ENCODE measurements around the gene EPSTI1.
"Not testable (repeated sequence)": the region's sequence is repeated elsewhere in the genome, so short reads cannot be mapped to it uniquely, and the experiment has no call there.

Gene EPSTI1

DNA sequence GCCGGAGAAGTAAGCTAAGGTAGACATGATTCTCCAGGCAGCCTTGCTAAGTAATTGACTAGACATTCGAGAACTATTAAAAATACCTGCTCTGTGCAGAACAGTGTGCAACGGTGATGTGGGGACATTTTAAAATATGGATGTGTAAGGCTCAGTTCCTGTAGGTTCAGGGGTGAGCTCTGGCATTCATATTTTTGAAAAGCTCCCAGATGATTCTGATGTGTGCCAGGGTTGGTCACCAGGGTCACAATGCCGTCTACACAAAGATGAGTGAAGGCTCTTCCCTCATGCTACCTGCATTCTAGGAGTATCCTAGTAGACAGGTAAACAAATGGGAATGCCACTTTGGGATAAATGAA lies 702 bp upstream of the EPSTI1 start:
- TF ChIP-seq TOX (CRISPR knock-in tag; IDR thresholded peaks at IDR 0.05; ENCODE audit: borderline replicate concordance) = no peak
- TF ChIP-seq POU6F1 (CRISPR knock-in tag; IDR thresholded peaks at IDR 0.05; ENCODE audit: borderline replicate concordance, low read depth) = no peak
- TF ChIP-seq CSDC2 (CRISPR knock-in tag; IDR thresholded peaks at IDR 0.05) = no peak
- no peak for TF ChIP-seq SNAI2 (CRISPR knock-in tag; IDR thresholded peaks at IDR 0.05)
- TF ChIP-seq ISL1 (CRISPR knock-in tag; IDR thresholded peaks at IDR 0.05) = no peak
- no peak for TF ChIP-seq ZNF565 (CRISPR knock-in tag; conservative IDR thresholded peaks at IDR 0.05; ENCODE audit: low read depth)
- no peak for TF ChIP-seq CSRNP3 (CRISPR knock-in tag; IDR thresholded peaks at IDR 0.05)
- TF ChIP-seq TCF4 (CRISPR knock-in tag; IDR thresholded peaks at IDR 0.05; ENCODE audit: borderline replicate concordance) = no peak
- no peak for TF ChIP-seq CREB5 (CRISPR knock-in tag; IDR thresholded peaks at IDR 0.05; ENCODE audit: low read depth)
- no peak for TF ChIP-seq ZFP30 (CRISPR knock-in tag; IDR thresholded peaks at IDR 0.05)
- TF ChIP-seq ZC3H10 (CRISPR knock-in tag; IDR thresholded peaks at IDR 0.05) = no peak
- TF ChIP-seq GLIS3 (CRISPR knock-in tag; IDR thresholded peaks at IDR 0.05) = no peak
- no peak for ATAC-seq

- not testable (repeated sequence) for ATAC-seq
Observed at GRCh38 chr13:42991233-42991897, 676 bp downstream of the EPSTI1 start.

DNA sequence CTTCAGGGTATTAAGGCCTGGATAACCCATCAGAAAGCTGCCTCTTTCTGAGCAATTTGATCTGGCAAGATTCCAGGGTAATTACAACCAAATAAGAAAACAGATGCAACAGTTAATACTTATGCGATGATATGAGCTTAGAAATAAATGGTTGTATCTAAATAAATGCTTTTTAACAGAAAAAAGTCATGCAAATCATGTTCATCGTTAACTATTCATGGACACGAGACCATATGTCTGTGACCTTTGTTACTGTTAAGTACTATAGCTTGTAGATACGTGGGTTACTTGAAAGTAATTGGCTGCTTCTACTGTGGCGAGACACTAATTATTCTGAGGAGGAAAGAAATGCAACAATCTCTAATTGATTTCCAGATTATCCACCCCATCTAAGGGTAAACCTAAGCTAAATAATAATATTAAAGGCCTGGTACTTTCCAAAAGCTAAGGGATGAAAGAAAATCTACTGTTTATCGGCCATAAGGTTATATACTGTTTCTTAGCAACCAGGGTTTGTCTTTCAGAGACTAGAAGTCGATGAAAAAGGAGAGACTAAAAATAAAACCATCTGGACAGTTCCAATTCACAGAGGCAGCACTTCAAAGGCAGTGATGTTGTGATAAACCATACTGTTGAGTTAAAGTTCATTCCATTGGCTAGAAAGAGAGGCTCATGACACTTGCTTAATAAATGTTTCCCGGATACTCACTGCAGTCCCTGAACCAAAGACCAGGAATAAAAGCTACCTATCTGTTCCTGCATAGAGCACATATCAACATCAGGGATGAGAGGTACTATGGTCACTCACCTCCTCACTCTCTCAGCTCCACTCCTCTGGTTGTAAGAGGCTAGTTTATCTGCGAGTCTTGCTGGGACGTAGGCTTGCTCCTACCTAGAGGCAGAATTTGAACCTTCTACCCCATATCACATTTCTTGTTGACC lies 1.5 kb downstream of the EPSTI1 start:
- TF ChIP-seq ZC3H10 (CRISPR knock-in tag; IDR thresholded peaks at IDR 0.05) = no peak
- TF ChIP-seq CSDC2 (CRISPR knock-in tag; IDR thresholded peaks at IDR 0.05) = no peak
- no peak for TF ChIP-seq CSRNP3 (CRISPR knock-in tag; IDR thresholded peaks at IDR 0.05)
- TF ChIP-seq, protein P1, sequence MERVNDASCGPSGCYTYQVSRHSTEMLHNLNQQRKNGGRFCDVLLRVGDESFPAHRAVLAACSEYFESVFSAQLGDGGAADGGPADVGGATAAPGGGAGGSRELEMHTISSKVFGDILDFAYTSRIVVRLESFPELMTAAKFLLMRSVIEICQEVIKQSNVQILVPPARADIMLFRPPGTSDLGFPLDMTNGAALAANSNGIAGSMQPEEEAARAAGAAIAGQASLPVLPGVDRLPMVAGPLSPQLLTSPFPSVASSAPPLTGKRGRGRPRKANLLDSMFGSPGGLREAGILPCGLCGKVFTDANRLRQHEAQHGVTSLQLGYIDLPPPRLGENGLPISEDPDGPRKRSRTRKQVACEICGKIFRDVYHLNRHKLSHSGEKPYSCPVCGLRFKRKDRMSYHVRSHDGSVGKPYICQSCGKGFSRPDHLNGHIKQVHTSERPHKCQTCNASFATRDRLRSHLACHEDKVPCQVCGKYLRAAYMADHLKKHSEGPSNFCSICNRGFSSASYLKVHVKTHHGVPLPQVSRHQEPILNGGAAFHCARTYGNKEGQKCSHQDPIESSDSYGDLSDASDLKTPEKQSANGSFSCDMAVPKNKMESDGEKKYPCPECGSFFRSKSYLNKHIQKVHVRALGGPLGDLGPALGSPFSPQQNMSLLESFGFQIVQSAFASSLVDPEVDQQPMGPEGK (CRISPR knock-in tag; IDR thresholded peaks at IDR 0.05; ENCODE audit: borderline replicate concordance) = no peak
- no peak for TF ChIP-seq ESRRG (CRISPR knock-in tag; IDR thresholded peaks at IDR 0.05)
- TF ChIP-seq CREB5 (CRISPR knock-in tag; IDR thresholded peaks at IDR 0.05; ENCODE audit: low read depth) = no peak
- no peak for TF ChIP-seq ZFP30 (CRISPR knock-in tag; IDR thresholded peaks at IDR 0.05)
- no peak for TF ChIP-seq TCF4 (CRISPR knock-in tag; IDR thresholded peaks at IDR 0.05; ENCODE audit: borderline replicate concordance)
- TF ChIP-seq SNAI2 (CRISPR knock-in tag; IDR thresholded peaks at IDR 0.05) = no peak
- no peak for TF ChIP-seq ZNF8 (CRISPR knock-in tag; IDR thresholded peaks at IDR 0.05)
- TF ChIP-seq RARB (CRISPR knock-in tag; IDR thresholded peaks at IDR 0.05) = no peak
- TF ChIP-seq PPARA (CRISPR knock-in tag; IDR thresholded peaks at IDR 0.05; ENCODE audit: borderline replicate concordance) = no peak
- no peak for TF ChIP-seq ARNTL (CRISPR knock-in tag; IDR thresholded peaks at IDR 0.05; ENCODE audit: borderline replicate concordance, low read depth)
- no peak for TF ChIP-seq BACH2 (CRISPR knock-in tag; IDR thresholded peaks at IDR 0.05; ENCODE audit: borderline replicate concordance)
- no peak for TF ChIP-seq TSHZ2 (CRISPR knock-in tag; IDR thresholded peaks at IDR 0.05)
- TF ChIP-seq ZNF70 (CRISPR knock-in tag; IDR thresholded peaks at IDR 0.05) = no peak
- ATAC-seq = peak; percentile 44; the same call in 2 of the 3 replicates

Measured in SK-N-SH treated with all-trans-retinoic acid at 6 μM for 48 hours (cell line).